ACC112 (cell line): ENCODE data around the gene PIAS1.
"Not testable (repeated sequence)": the region's sequence is repeated elsewhere in the genome, so short reads cannot be mapped to it uniquely, and the experiment has no call there.

Source experiments
- H2AFZ ChIP-seq: fragments of 200-600 bp; sonication (generic); one replicate; pipeline ENCODE4 v1.6.0; 2017; ENCODE audit warnings: antibody characterized with exemption, low read length; ENCODE audit not compliant: unreplicated experiment
- H3K27ac ChIP-seq: fragments of 200-600 bp; sonication (generic); 2 replicates; pipeline ENCODE4 v1.5.1; 2014; ENCODE audit warnings: low read depth, mild to moderate bottlenecking, antibody characterized with exemption, low read length, moderate library complexity
- H3K27me3 ChIP-seq: fragments of 200-600 bp; sonication (generic); 2 replicates; pipeline ENCODE4 v1.6.1; 2014; ENCODE audit warnings: mild to moderate bottlenecking, antibody characterized with exemption, low read length, moderate library complexity, mixed read lengths; ENCODE audit not compliant: insufficient read depth
- H3K36me3 ChIP-seq: fragments of 200-600 bp; sonication (generic); 2 replicates; pipeline ENCODE4 v1.6.1; 2016; ENCODE audit warnings: mild to moderate bottlenecking, antibody characterized with exemption, low read length, moderate library complexity, mixed read lengths; ENCODE audit not compliant: insufficient read depth
- H3K4me1 ChIP-seq: fragments of 200-600 bp; sonication (generic); one replicate; pipeline ENCODE4 v1.6.1; 2016; ENCODE audit warnings: low read length, mixed read lengths; ENCODE audit not compliant: insufficient read depth, unreplicated experiment, control insufficient read depth
- H3K4me3 ChIP-seq: fragments of 200-600 bp; sonication (generic); 2 replicates; pipeline ENCODE4 v1.5.1; 2014; ENCODE audit warnings: mild to moderate bottlenecking, low read depth, low read length
- H3K79me2 ChIP-seq: fragments of 200-600 bp; sonication (generic); one replicate; pipeline ENCODE4 v1.6.0; 2016; ENCODE audit warnings: low read length; ENCODE audit not compliant: control insufficient read depth, unreplicated experiment, insufficient read depth

Gene PIAS1

DNA sequence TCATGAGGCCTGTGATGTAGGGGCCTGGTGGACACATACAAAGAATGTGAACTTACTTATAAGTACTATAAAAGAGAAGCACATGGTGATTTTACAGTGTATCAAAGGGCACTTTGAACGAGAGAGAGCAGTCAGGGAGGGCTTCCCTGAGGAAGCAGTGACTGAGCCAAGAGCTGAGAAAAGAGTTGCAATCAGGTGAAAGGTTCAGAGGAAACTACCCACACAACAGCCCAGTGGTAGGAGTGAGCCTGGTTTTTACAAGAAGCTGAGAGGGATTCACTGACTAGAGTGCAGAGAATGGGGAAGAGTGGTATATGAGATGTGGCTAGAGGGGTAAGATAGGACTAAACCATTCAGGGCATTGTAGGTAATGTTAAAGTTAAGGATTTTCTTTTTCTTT lies 93.9 kb downstream of the PIAS1 start:
- no peaks in the 10 kb centered on the region for H3K27me3 ChIP-seq
- no peak overlapping the region for H3K4me3 ChIP-seq
- peaks cover 8% of the 10 kb centered on the region; the same call in 1 of the 2 replicates for H3K36me3 ChIP-seq
- peaks cover 22% of the 10 kb centered on the region for H3K4me1 ChIP-seq
- H3K79me2 ChIP-seq, result peaks cover 4% of the 10 kb centered on the region
- H2AFZ ChIP-seq, result no peak overlapping the region
- H3K27ac ChIP-seq, result no peak overlapping the region

DNA sequence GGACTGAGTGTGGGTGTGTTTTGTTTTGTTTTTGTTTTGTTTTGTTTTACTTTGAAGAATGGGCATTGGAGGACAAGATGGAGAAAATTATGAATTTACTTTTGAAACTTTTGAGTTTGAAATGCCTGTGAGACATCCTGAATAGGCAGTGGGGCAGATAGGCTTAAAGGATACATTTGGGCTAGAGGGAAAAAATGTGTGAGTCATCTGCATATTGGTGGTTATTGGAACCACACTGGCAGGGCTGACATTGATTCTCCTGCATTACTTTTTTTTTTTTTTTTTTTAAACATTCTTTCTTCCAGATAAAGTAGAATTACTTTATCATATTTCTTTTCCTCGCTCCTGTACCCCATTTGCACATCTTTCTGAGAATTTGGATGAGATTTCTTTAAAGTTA lies 94.9 kb downstream of the PIAS1 start:
- Histone ChIP-seq H3K27ac (0 out of 2 replicates have a peak overlapping the region, but pooled peaks have one; percentile 17), H3K79me2 (peaks cover 4% of the 10 kb centered on the region), H3K4me1 (peaks cover 22% of the 10 kb centered on the region), H3K4me3 (no peak overlapping the region), H2AFZ (no peak overlapping the region), H3K27me3 (no peaks in the 10 kb centered on the region), H3K36me3 (peaks cover 8% of the 10 kb centered on the region; the same call in 1 of the 2 replicates)

DNA sequence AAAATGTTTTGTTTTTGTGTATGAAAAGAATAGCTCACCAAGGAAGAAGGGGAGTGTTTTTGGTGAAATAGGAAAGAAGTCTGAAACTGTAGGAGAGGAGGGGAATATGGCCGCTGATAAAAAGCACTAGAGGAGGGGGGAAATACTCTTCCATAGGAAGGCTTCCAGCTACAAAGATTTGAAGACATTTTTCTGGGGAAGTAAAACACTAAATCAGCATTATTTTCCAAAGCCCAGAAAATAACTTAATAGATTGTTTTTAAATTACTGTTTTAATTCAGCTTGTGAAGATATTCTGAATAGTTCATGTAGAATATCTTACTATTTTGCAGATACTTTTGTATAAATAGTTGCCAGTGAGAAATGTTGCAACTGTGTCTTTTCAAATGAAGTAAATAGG lies 96.1 kb downstream of the PIAS1 start:
- Histone ChIP-seq H3K4me3 (no peak overlapping the region), H3K27me3 (no peaks in the 10 kb centered on the region), H3K79me2 (peaks cover 4% of the 10 kb centered on the region), H3K27ac (no peak overlapping the region), H3K4me1 (peaks cover 21% of the 10 kb centered on the region), H3K36me3 (peaks cover 8% of the 10 kb centered on the region; the same call in 1 of the 2 replicates), H2AFZ (no peak overlapping the region)

DNA sequence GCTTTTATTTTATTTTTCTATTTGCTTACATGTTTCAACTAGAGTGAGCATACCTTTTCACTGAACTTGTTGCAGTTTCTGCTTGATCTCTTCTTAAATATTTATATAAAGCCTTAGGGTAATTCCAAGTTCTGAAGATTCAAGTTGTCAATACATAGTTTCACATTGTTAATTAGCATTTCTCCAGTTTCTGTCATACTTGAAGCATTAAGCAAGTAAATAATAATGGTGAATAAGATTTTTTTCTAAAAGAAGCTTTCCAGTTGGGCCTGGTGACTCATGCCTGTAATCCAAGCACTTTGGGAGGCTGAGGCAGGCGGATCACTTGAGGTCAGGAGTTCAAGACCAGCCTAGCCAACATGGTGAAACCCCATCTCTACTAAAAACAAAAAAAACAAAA lies 97.2 kb downstream of the PIAS1 start:
- Histone ChIP-seq H3K27me3 (no peaks in the 10 kb centered on the region), H2AFZ (no peak overlapping the region), H3K4me1 (peaks cover 12% of the 10 kb centered on the region), H3K27ac (no peak overlapping the region), H3K36me3 (peaks cover 12% of the 10 kb centered on the region), H3K79me2 (peaks cover 4% of the 10 kb centered on the region), H3K4me3 (no peak overlapping the region)

- H3K36me3 ChIP-seq, result peaks cover 4% of the 10 kb centered on the region; the same call in 1 of the 2 replicates
- H3K79me2 ChIP-seq, result peaks cover 4% of the 10 kb centered on the region
- no peak overlapping the region for H2AFZ ChIP-seq
Measured at GRCh38 chr15:68152342-68152741, 98.2 kb downstream of the PIAS1 start.

DNA sequence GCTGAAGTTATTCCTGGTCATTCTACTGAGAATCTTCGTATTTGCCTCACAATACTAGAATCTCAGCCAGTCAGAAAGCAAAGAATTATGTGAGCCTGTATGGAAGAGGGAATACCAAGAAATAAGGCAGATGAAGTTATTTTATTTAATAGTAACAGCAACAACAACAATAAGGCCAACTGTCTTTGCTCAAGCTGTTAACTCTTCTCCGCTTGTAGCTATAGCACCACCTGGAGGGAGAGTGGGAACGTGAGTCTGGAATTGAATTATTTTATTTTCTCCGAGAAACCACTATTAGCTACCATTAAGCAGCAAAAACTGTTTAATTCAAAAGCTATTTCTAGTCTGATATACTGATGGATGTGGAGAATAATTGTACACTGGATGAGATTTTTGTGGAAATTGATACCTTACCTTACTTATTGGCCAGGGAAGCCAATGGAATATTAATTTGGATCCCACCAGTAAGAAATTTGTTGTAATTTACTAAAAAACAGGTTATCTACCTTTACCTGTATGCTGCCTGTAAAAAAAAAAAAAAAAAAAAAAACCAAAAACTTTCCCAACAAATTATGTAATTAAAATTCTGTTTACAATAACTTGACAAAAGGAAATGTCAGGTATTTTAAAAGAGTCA lies 100.9 kb downstream of the PIAS1 start:
- Histone ChIP-seq H3K27me3 (no peaks in the 10 kb centered on the region), H3K79me2 (no peaks in the 10 kb centered on the region), H3K36me3 (peaks cover 5% of the 10 kb centered on the region), H3K4me1 (peaks cover 6% of the 10 kb centered on the region), H3K27ac (no peak overlapping the region), H2AFZ (no peak overlapping the region), H3K4me3 (no peak overlapping the region)

More at GRCh38 chr15:68152342-68152741, 98.2 kb downstream of the PIAS1 start:
- H3K4me3 ChIP-seq, result no peak overlapping the region
- H3K27me3 ChIP-seq, result no peaks in the 10 kb centered on the region
- no peak overlapping the region for H3K27ac ChIP-seq
- H3K4me1 ChIP-seq, result peaks cover 12% of the 10 kb centered on the region

- no peaks in the 10 kb centered on the region for H3K79me2 ChIP-seq
- no peak overlapping the region for H3K4me3 ChIP-seq
- peaks cover 17% of the 10 kb centered on the region for H3K36me3 ChIP-seq
- H3K27me3 ChIP-seq, result no peaks in the 10 kb centered on the region
- H3K27ac ChIP-seq, result no peak overlapping the region
- H3K4me1 ChIP-seq, result peaks cover 5% of the 10 kb centered on the region
- H2AFZ ChIP-seq, result no peak overlapping the region
Measured at GRCh38 chr15:68157074-68157473, 103.0 kb downstream of the PIAS1 start.

- no peak overlapping the region for H2AFZ ChIP-seq
- no peaks in the 10 kb centered on the region for H3K27me3 ChIP-seq
- H3K4me1 ChIP-seq, result no peaks in the 10 kb centered on the region
- no peak overlapping the region for H3K4me3 ChIP-seq
- no peak overlapping the region for H3K27ac ChIP-seq
- H3K79me2 ChIP-seq, result no peaks in the 10 kb centered on the region
- H3K36me3 ChIP-seq, result peaks cover 17% of the 10 kb centered on the region
Measured at GRCh38 chr15:68158046-68158628, 104.0 kb downstream of the PIAS1 start.

DNA sequence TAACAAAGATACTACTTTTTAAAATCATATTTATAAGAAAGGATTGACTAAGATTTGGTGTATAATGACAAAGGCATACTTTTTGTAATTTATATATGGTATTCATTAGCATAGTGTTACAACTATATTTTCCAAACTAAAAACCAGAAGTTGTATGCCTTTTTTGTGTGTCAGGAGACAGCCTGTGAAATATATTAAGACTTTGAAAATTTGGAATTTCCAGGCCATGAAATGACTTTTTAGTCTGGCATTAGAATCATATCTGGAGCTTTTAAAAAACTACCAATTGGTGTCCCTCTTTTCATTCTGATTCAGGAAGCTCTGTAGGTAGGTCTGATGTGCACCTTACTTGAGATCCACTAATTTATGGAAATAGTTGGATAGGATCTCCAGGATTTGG lies 109.1 kb downstream of the PIAS1 start:
- Histone ChIP-seq H3K36me3 (peaks cover 17% of the 10 kb centered on the region), H3K4me3 (no peak overlapping the region), H3K4me1 (no peaks in the 10 kb centered on the region), H3K27ac (no peak overlapping the region), H2AFZ (no peak overlapping the region), H3K27me3 (no peaks in the 10 kb centered on the region), H3K79me2 (no peaks in the 10 kb centered on the region)

DNA sequence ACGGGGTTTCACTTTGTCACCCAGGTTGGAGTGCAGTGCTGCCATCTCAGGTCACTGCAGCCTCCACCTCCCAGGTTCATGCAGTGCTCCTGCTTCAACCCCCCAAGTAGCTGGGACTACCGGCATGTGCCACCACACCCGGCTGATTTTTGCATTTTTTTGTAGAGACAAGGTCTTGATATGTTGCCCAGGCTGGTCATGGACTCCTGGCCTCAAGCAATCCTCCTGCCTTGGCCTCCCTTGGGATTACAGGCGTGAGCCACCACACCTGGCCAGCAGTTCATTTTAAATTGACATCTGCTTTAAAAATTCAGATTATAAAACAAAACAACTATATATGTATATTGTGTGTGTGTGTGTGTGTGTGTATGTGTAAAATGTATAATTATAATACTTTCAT lies 112.7 kb downstream of the PIAS1 start:
- H2AFZ ChIP-seq, result no peak overlapping the region
- no peak overlapping the region for H3K27ac ChIP-seq
- no peak overlapping the region for H3K4me3 ChIP-seq
- H3K79me2 ChIP-seq, result no peaks in the 10 kb centered on the region
- H3K27me3 ChIP-seq, result no peaks in the 10 kb centered on the region
- peaks cover 3% of the 10 kb centered on the region; the same call in 1 of the 2 replicates for H3K36me3 ChIP-seq
- no peaks in the 10 kb centered on the region for H3K4me1 ChIP-seq

- H3K27ac ChIP-seq, H3K36me3 ChIP-seq, H2AFZ ChIP-seq: not testable (repeated sequence)
Measured at GRCh38 chr15:68172037-68172436, 117.9 kb downstream of the PIAS1 start.

More at GRCh38 chr15:68172037-68172436, 117.9 kb downstream of the PIAS1 start:
- not testable (repeated sequence) for H3K79me2 ChIP-seq, H3K4me3 ChIP-seq, H3K27me3 ChIP-seq, H3K4me1 ChIP-seq
